Mucosa of stomach (tissue), 1 donor: ENCODE results near the gene NARS2.
"Not testable (repeated sequence)": the region's sequence is repeated elsewhere in the genome, so short reads cannot be mapped to it uniquely, and the experiment has no call there.

Experiments
- H3K27me3 ChIP-seq: one replicate; pipeline ENCODE4 v1.7.0; 2013; ENCODE audit warnings: mild to moderate bottlenecking, low read length; ENCODE audit not compliant: control insufficient read depth, insufficient read depth
- H3K36me3 ChIP-seq: one replicate; pipeline ENCODE4 v1.7.0; 2013; ENCODE audit warnings: low read length; ENCODE audit not compliant: control insufficient read depth, insufficient read depth
- H3K4me1 ChIP-seq: one replicate; pipeline ENCODE4 v1.7.0; 2013; ENCODE audit warnings: mild to moderate bottlenecking, low read length; ENCODE audit not compliant: control insufficient read depth, insufficient read depth
- H3K4me3 ChIP-seq: one replicate; pipeline ENCODE4 v1.7.0; 2013; ENCODE audit warnings: low read length
- H3K9ac ChIP-seq: one replicate; pipeline ENCODE4 v1.7.0; 2013; ENCODE audit warnings: mild to moderate bottlenecking, low read length, moderate library complexity
- H3K9me3 ChIP-seq: one replicate; pipeline ENCODE4 v1.7.0; 2013; ENCODE audit warnings: mild to moderate bottlenecking, low read length, moderate library complexity; ENCODE audit not compliant: control insufficient read depth
- donor health status: Pancreatic carcinoma.

Gene NARS2

DNA sequence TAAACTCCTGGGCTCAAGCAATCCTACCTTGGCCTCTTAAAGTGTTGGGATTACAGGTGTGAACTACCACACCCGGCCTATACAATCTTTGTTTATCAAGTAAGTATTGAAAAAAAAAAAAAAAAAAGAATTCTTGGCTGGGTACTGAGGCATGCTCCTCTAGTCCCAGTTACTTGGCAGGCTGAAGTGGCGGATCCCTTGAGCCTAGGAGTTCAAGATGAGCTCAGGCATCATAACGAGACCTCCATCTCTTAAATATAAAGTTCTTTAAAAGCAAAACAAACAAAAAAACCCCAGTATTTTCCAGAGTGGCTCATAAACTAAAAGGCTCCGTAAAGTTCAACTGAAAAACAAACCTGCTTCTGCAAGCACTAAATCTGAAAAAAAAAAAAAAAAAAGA lies 106.7 kb downstream of the NARS2 start:
- Histone ChIP-seq H3K9me3 (no peaks in the 10 kb centered on the region), H3K4me1 (no peaks in the 10 kb centered on the region), H3K27me3 (no peaks in the 10 kb centered on the region), H3K4me3 (no peak overlapping the region), H3K36me3 (no peaks in the 10 kb centered on the region), H3K9ac (no peak overlapping the region)

DNA sequence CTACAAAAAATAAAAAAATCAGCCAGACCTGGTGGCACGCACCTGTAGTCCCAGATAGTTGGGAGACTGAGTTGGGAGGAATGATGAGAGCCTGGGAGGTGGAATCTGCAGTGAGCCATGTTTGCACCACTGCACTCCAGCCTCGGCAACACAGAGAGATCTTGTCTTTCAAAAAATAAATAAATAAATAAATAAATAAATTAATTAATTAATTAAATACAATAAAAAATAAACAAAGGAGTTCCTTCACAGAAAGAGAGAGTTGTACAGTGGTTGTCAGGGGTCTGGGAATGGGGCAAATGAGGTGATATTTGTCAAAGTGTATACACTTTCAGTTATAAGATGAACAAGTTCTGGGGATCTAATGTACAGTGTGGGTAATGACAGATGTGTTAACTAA lies 107.3 kb downstream of the NARS2 start:
- no peaks in the 10 kb centered on the region for H3K36me3 ChIP-seq
- no peaks in the 10 kb centered on the region for H3K27me3 ChIP-seq
- no peaks in the 10 kb centered on the region for H3K9me3 ChIP-seq
- no peak overlapping the region for H3K9ac ChIP-seq
- no peaks in the 10 kb centered on the region for H3K4me1 ChIP-seq
- H3K4me3 ChIP-seq: no peak overlapping the region

DNA sequence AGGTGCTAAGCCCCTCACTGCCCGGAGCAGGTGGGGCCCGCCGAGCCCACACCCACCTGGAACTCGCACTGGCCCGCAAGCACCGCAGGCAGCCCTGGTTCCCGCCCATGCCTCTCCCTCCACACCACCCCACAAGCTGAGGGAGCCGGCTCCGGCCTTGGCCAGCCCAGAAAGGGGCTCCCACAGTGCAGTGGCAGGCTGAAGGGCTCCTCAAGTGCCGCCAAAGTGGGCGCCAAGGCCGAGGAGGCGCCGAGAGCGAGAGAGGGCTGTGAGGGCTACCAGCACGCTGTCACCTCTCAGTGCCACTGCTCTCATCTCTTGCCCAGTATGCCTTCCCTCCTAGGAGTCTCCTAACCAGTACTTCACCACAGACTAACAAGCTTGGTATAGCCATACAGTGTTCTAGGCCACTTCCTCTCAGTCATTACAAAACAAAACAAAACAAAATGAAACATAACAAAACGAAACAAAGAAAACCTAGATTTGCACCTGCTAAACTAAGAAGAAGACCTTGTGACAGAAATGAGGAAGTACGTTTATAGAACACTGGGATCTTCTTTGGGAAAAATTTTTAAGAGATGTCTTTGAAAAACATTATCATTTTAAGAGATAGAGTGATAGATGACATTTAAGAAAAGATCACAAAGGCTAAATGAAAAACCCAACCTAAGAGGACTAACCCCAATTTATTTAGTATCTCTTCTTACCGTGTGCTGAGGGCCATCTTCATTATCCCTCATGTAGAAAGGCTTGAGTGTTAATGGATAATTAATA lies 109.3 kb downstream of the NARS2 start:
- no peaks in the 10 kb centered on the region for H3K4me1 ChIP-seq
- H3K27me3 ChIP-seq: no peaks in the 10 kb centered on the region
- H3K4me3 ChIP-seq: no peak overlapping the region
- no peaks in the 10 kb centered on the region for H3K36me3 ChIP-seq
- no peak overlapping the region for H3K9ac ChIP-seq
- H3K9me3 ChIP-seq: no peaks in the 10 kb centered on the region

DNA sequence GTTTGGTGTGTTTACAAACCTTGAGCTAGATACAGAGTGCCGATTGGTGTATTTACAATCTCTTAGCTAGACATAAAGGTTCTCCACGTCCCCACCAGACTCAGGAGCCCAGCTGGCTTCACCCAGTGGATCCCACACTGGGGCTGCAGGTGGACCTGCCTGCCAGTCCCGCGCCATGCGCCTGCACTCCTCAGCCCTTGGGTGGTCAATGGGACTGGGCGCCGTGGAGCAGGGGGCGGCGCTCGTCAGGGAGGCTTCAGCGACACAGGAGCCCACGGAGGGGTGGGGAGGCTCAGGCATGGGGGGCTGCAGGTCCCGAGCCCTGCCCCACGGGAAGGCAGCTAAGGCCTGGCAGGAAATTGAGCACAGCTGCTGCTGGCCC lies 109.9 kb downstream of the NARS2 start:
- H3K36me3 ChIP-seq: not testable (repeated sequence)

GRCh38 chr11:78460471-78460870 lies 114.2 kb downstream of the NARS2 start:
- Histone ChIP-seq H3K9me3 (no peaks in the 10 kb centered on the region), H3K36me3 (no peaks in the 10 kb centered on the region), H3K4me3 (no peak overlapping the region), H3K27me3 (no peaks in the 10 kb centered on the region), H3K9ac (no peak overlapping the region), H3K4me1 (no peaks in the 10 kb centered on the region)

More for the DNA sequence above, 109.9 kb downstream of the NARS2 start:
- H3K27me3 ChIP-seq, H3K4me3 ChIP-seq, H3K9ac ChIP-seq, H3K4me1 ChIP-seq, H3K9me3 ChIP-seq: not testable (repeated sequence)

- Histone ChIP-seq H3K27me3 (no peaks in the 10 kb centered on the region), H3K4me3 (no peak overlapping the region), H3K9me3 (no peaks in the 10 kb centered on the region), H3K4me1 (no peaks in the 10 kb centered on the region), H3K36me3 (no peaks in the 10 kb centered on the region), H3K9ac (no peak overlapping the region)
These were observed 114.9 kb downstream of the NARS2 start for GRCh38 chr11:78459738-78460137.

DNA sequence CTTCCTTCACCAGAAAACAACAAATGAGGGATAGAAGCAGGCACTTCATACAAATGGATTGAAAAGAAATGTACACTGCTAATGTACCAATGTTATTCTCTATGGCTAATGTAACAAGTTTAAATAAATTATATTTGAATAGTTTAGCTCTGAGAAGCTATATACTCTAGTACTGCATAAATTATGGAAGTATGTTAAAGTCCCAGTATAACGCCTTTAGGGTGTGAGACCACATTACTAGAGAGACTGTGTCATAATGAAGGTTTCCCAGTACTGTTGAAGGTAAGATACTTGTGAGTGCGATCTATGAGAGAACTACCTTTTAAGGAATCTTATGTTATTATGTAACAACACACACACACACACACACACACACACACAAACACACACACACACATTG lies 117.2 kb downstream of the NARS2 start:
- Histone ChIP-seq H3K36me3 (no peaks in the 10 kb centered on the region), H3K27me3 (no peaks in the 10 kb centered on the region), H3K4me3 (no peak overlapping the region)

DNA sequence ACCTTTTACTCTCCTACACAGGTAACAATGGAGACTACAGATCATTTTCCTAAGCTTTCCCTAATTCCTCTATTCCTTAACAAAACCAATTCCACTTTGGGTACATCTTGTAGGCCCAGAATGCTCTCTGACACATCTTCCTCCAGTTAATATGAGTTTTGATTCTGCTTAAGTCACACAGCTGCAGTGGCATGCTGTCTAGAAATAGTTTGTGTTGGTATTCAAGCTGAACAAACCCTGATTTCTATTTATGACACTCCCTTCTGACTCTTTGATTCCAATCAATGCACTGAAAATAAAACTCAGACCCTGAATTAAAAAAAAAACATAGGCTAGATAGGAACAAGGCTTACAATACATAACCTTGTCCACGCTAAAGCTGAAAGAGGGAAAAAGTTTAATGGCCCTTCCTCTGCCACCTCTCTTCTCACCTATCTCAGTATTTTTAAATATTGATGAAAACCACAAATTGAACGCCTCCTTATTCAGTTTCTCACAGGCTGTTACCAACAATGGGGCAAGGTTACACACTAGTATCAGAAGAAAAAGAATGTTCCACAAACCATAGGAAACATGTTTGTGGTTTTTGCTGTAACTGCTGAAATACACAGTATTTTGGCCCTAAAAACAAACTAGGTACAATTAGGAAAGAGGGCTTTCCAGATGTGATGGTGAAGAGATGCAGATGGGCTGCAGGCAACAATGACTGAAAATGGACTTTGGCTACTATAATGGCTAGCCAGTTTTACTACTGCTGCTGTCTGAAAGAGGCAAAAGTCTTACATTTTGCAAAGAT lies 121.3 kb downstream of the NARS2 start:
- no peaks in the 10 kb centered on the region for H3K27me3 ChIP-seq
- H3K4me3 ChIP-seq: no peak overlapping the region
- H3K9ac ChIP-seq: no peak overlapping the region
- H3K9me3 ChIP-seq: no peaks in the 10 kb centered on the region
- no peaks in the 10 kb centered on the region for H3K4me1 ChIP-seq
- no peaks in the 10 kb centered on the region for H3K36me3 ChIP-seq

More for the DNA sequence above, 117.2 kb downstream of the NARS2 start:
- Histone ChIP-seq H3K9ac (no peak overlapping the region), H3K4me1 (no peaks in the 10 kb centered on the region), H3K9me3 (no peaks in the 10 kb centered on the region)

DNA sequence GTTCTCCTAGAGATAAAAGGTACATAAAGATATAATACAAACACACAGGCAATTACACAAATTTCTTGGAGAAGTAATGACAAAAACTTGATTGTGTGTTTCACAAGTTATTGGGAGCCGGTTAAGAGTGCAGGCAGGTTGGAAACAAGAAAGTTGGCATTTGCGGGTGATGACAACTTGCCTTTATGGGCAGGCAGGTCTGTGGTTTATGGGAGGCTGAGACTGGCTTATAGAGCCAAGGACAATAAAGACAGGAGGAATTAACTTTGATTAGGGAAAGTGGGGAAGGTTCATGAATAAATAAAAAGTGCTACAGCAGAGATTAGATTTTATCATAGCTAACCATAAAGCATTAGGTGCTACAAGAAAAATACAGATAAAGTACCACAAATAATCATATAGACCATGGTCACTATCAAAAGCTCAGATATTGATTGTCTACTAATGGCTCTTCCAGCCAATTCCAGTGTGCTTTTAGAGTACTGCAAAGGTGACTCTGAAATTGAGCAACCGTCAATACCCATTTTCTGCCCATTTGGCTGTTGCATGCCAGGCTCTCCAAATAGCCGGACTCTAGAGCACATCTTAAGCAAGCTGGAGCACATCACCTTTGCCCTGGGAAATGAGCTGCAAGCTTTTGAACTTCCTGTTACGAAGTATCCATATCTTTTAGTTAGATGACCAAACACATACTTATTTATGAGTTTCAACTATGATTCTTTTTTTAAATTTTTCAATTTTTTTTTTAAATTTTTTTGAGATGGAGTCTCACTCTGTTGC lies 123.1 kb downstream of the NARS2 start:
- Histone ChIP-seq H3K9ac (no peak overlapping the region), H3K9me3 (no peaks in the 10 kb centered on the region), H3K36me3 (no peaks in the 10 kb centered on the region), H3K27me3 (no peaks in the 10 kb centered on the region), H3K4me3 (no peak overlapping the region), H3K4me1 (no peaks in the 10 kb centered on the region)

DNA sequence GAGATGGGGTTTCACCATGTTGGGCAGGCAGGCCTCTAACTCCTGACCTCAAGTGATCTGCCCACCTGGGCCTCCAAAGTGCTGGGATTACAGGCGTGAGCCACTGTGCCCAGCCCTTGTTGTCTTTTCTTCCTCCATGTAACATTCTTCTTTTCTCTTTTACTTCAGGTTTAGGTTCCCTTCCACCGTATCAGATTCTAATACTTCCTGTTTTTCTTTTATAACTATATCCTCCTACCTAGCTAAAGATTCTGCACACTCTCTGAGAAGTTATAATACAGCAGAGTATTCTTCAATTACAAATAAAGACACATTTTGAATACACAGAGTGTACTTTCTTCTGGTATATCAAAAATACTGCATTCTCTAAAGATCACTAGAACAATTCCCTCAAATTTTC lies 123.8 kb downstream of the NARS2 start:
- Histone ChIP-seq H3K9ac (no peak overlapping the region), H3K36me3 (no peaks in the 10 kb centered on the region), H3K9me3 (no peaks in the 10 kb centered on the region), H3K4me1 (no peaks in the 10 kb centered on the region), H3K27me3 (no peaks in the 10 kb centered on the region), H3K4me3 (no peak overlapping the region)

GRCh38 chr11:78449866-78450265 lies 124.8 kb downstream of the NARS2 start:
- H3K36me3 ChIP-seq: no peaks in the 10 kb centered on the region
- H3K27me3 ChIP-seq: no peaks in the 10 kb centered on the region
- H3K9me3 ChIP-seq: no peaks in the 10 kb centered on the region
- H3K9ac ChIP-seq: no peak overlapping the region
- no peaks in the 10 kb centered on the region for H3K4me1 ChIP-seq
- no peak overlapping the region for H3K4me3 ChIP-seq

GRCh38 chr11:78446210-78446609 lies 128.5 kb downstream of the NARS2 start:
- no peak overlapping the region for H3K4me3 ChIP-seq
- H3K9me3 ChIP-seq: no peaks in the 10 kb centered on the region
- H3K4me1 ChIP-seq: no peaks in the 10 kb centered on the region
- no peak overlapping the region for H3K9ac ChIP-seq
- no peaks in the 10 kb centered on the region for H3K36me3 ChIP-seq
- no peaks in the 10 kb centered on the region for H3K27me3 ChIP-seq
